Measurements from ENCODE around the gene FAM124A.

FAM124A gene

GRCh38 chr13:51305271-51305967, 83.2 kb downstream of the FAM124A start:
- DNase-seq = no peak

DNA sequence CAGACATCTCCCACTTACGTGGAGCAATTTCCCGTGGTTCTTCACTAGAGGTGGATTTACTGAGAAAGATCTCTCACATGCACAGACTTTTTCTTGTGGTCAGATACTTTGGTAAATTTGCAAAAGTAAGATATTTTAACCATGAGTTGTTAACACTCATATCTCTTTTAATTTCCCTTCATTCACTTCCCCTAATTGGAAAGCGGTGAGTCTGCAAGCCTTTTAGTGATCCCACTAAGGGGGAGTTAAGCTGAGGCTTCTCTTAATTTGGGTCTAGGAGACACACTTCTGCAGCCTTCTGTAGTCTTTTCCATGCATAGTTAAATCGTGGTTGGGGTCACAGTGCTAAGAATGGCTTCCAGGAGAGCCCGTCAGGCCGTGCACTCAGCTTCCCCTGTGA, 86.6 kb downstream of the FAM124A start:
- DNase-seq = no peak

DNA sequence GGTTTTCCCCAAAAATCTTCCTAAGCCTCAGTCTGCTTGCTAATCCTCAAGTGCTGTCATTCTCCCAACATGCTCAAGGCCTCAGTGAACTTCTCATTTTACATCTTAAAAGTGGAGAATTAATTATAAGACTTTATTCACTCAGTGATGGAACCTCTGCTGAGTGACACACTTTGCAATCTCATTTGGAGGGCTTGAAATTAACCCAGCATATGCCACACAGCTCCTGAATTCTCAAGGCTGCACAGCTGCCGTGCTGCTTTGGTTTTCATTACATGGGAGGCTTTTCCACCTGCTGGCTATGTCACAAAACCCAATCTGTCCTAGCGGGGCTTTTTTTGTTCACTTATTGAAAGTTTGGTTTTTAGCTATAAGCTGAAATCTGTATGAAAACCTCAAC, 89.0 kb downstream of the FAM124A start:
- no peak for DNase-seq

DNA sequence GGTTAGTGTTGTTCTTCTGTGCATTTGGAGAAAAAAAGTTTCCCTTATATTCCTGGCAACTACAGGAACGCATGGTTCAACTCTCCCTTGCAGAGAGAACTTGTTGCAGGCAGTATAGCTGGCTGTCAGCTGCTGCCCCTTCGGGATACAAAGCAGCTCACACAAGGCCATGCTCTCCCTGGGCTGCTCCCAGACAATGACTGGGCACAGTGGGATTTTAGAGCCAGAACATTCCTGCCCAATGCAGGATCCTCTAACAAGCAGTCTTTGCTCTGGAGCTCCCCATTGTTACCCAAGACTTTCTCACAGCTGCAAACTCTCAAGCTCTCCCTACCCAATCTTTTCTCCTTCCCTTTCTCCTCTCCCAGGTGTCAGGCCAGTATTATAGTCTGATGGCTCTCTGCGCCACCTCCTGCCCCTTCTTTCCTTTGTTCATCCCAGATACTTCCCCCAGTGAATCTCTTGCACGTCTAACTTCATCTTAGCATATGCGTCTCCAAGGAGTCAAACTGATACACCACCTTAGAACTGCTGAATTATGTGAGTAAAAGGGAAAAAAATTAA, 89.8 kb downstream of the FAM124A start:
- peak in 19 of 51 donors; percentile 3 to 58 (median 22) for DNase-seq

DNA sequence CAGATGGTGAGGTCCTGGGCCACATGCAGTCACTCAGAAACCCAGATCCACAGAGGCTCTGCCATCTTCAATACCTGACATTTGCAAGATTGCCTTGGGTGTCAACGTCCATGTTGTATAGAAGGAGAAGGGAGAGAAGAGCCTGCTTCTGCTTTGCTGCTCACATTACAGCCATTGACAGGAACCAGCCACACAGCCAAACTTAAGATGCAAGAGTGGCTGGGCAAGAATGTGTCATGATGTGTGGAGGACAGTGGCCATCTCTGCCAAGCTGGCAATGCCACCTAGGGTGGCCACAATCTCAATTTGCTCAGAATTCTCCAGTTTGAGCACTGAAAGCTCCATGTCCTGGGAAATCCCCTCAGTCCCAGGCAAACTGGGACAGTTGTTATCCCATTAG, 91.4 kb downstream of the FAM124A start:
- no peak for DNase-seq

DNA sequence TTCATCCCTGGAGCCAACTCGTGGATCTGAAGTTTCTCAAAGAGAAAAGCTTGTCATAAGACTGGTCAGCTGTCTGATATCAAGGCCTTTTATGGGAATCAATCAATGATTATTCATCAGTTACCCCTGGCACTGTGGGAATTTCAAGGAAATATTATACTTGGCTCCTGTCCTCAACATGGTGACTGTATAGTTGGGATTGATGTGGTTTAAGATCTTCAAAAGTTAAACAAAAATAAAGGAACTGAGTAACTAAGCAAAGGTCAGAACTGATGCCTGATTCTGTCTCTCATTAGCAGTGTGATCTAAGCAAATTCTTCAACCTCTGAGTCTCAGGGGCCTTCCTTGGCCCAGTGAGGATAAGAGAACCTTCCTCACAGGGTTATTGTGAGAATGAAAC, 95.1 kb downstream of the FAM124A start:
- no peak for DNase-seq

- no peak for DNase-seq
These were observed 95.8 kb downstream of the FAM124A start for GRCh38 chr13:51318015-51318414.

DNA sequence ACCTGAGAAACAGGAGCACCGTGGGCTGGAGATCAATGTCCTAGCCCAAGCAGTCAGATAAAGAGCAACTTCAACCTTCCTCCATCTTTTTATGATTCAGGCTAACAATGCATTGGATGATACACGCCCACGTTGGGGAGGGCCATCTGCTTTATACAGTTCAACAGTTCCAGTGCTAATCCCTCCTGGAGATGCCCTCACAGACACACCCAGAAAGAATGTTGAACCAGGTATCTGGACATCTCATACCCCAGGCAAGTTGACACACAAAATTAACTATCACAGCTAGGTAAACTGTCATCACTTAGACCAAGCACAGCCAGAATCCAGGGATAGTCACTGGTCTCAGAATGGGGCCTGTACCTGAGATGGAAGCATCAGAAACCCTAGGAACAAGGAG, 96.7 kb downstream of the FAM124A start:
- no peak for DNase-seq

DNA sequence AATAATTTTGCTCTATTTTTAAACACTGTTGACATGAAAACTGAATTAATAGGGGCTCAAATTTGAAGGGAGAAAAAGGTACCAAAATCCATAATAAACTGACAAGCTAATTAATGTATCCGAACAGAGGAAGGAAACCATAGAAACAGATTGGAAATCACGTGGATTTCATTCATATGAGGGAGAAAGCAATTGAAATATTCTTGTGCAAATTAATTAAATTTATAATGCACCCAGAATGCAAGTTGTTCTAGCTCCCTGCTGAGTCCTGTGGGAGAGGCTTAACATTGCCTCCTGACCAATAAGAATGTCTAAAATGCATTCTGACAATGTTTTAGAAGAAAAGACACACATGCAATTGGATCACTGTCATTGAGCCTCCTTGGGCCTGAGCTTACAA, 99.6 kb downstream of the FAM124A start:
- DNase-seq = no peak

GRCh38 chr13:51322826-51323225, 100.6 kb downstream of the FAM124A start:
- no peak for DNase-seq

DNA sequence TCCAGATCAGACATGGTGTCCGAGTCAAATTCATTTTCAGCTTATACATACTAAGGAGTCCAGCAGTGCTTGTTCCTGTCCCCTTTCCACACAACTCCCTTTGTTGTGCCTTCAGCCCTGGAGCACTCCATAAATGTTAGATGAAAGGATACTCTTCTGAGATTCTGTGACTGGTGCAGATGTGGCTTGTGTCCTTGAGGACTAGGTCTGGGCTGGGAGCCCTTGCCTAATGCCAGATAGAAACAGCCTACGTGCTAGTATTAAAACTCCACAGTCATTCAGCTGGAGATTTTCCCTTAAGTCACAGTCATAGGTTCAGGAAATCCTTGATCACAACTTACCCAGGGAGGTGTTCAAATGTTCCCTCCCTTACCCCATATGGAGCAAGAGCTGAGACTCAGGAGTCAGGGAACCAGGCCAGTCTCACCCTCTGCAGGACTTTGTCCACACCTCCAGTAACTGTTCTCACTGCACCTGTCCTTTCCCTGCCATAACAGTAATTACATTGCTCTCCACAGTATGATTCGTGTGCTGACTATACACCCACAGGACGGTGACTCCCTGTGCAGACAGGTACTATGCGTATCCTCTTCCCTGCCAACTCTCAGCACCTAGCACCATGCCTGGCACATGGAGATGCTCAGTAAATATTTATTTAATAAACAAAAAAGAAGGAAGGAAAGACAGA, 101.8 kb downstream of the FAM124A start:
- peak in 1 of 51 donors; percentile 3 for DNase-seq

DNA sequence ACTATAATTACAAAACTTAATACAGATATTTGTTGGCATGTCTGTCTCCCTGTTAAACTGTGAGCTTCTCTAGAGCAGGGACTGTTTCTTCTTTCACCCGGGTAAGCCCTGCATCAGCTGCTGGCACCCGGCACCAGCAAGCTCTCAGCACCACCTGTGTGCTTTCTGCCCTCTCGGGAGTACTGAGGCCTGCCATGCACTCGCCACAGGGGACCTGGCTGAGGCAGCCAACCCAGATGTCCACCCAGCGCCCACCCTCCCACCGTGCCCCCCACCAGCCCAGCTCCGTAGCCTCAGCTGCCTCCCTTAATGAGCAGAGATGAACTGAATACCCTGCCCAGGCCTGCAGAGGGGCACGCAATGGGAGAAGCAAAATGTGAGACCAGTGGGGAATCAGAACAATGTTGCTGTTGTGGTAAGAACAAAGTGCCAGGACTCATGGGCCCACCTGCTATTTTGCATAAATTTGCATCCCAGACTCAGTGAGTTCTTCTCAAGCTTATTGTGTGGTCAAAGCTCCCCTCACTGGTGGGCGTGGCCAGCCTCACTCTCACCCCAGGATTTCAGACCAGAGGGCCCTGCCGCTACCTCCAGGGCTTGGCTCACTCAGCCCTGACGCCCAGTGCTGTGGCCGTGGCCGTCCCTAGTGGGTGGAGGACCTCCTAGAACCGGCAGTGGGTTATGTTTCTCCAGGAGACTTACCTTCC, 102.7 kb downstream of the FAM124A start:
- DNase-seq = peak in 30 of 51 donors; percentile 4 to 59 (median 36)

- peak in 5 of 51 donors; percentile 8 to 29 (median 15) for DNase-seq
These were observed 103.6 kb downstream of the FAM124A start for GRCh38 chr13:51325837-51326236.

- no peak for DNase-seq
These were observed 104.6 kb downstream of the FAM124A start for GRCh38 chr13:51326777-51327176.

DNA sequence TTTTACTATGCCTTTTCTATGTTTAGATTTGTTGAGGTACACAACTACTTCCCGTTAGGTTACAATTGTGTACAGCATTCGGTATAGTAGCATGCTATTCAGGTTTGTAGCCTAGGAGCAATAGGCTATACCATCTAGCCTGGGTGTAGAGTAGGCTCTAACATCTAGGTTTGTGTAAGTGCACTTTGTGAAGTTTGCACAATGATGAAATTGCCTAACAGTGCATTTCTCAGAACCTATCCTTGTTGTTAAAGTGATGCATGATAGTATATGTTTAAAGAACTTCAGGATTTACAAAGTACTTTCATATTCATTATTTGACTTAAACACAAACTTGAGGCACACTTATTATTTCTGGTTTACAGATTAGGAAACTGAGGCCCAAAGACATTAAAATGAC, 105.8 kb downstream of the FAM124A start:
- no peak for DNase-seq

DNA sequence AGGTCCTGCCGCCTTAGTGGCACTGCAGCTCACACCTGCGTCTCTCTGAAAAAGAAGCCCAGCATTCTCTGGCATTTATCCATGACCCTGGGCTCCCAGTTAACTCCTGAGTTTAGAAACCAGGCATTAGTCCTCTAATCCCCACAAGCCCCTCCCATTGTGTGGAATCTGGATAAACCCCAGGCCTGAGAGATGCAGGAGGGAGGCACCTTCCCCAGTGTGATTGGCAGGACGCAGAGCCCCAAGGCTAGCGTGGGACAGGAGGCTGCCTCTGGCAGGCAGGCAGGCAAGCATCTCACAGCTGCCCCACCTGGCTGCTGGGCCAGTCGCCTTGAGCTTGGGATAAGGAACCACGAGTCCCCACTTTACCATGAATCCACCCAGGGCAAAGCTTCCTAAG, 106.3 kb downstream of the FAM124A start:
- no peak for DNase-seq

- no peak for DNase-seq
These were observed 107.4 kb downstream of the FAM124A start for GRCh38 chr13:51329606-51330005.

DNA sequence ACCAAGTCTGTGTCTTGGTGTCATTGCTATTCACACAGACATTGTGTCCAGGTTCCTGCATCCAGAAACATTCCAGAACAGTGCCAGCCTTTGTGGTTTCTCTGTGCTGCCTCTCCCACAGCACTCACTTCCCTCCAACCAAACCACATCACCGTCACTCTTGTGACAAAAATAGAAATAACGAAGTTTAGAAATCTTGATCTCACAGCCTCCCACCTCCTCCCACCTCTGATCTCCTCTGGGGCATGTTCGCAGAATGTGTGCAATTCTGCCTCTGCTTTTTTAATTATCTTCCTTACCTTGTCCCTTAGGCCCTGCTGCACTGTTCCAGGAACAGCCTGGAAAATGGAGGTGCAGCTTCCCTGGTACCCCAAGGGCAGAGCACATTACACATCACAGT, 108.6 kb downstream of the FAM124A start:
- DNase-seq = peak in 1 of 51 donors; percentile 25

DNA sequence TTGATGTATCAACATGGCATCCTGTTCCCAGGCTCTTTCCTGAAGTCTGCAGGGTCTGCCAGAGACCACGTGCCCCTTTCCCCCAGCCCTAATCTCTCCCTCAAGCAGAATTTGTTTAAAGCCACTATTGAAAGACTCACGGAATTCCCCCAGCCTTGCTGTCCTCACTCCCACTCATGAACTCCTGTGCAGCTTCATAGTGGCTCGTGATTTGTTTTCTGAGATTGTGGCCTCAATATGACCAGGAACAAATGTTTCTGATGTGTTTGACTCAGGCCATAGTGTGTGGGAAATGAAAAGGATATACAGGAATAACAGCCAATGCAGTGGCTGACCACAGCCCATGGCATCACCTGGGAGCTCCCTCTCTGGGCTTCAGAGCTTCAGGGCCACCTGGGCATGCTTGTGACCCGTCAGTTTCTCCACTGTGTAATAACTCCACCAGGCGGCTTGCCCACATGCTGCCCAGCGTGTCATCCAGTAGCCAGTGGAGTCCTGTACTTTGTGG, 109.2 kb downstream of the FAM124A start:
- DNase-seq = no peak

GRCh38 chr13:51332566-51333361, 110.6 kb downstream of the FAM124A start:
- DNase-seq = no peak

DNA sequence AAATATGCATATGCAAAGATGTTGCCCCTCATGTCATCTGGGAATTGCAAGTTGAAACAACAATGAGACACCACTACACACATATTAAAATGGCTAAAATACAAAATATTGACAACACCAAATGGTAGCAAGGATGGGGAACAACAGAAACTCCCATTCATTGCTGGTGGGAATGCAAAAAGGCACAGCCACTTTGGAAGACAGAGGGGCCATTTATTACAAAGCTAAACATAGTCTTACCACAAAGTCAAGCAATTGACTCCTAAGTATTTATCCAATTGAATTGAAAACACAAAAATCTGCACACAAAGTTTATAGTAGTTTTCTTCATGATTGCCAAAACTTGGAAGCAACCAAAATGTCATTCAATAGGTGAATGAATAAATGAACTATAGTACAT, 111.2 kb downstream of the FAM124A start:
- DNase-seq = no peak
